Activated CD8-positive, alpha-beta T cell treated with anti-CD3 and anti-CD28 coated beads, Interleukin-2, amount 10 ng/mL, durations not matched to agents 7 days and 5 days (primary cell): Measurements from ENCODE around the gene MRPS2. TPM values are rescaled to one million over a fixed set of nuclear protein-coding genes. Genes with fewer than 3 reads are reported as not detected.

Experiments used
- ATAC-seq: fragments of 150-1000 bp; cut with Tn5 transposase; one replicate; pipeline ENCODE4 v1.10.0; 2021; ENCODE audit warnings: moderate library complexity
- CTCF ChIA-PET: fragments of 350-600 bp; sonication (Branson Sonifier 250); formaldehyde crosslinking; loops from one replicate; lab custom pipeline; 2021; ENCODE audit warnings: antibody characterized with exemption; lab: Charles Lee
- POLR2A ChIA-PET: fragments of 350-600 bp; sonication (Branson Sonifier 250); formaldehyde crosslinking; loops from one replicate; lab custom pipeline; 2021; ENCODE audit warnings: antibody characterized with exemption; lab: Charles Lee
- DNase-seq: peaks from one replicate; pipeline ENCODE4 v3.0.0-alpha.2; 2020
- H3K27ac Mint-ChIP-seq: one replicate; pipeline ENCODE4 v1.8.0; 2021; ENCODE audit warnings: mild to moderate bottlenecking, mixed read lengths
- H3K27me3 Mint-ChIP-seq: one replicate; pipeline ENCODE4 v1.8.0; 2021; ENCODE audit warnings: low read depth, mixed read lengths
- H3K36me3 Mint-ChIP-seq: one replicate; pipeline ENCODE4 v1.8.0; 2021; ENCODE audit warnings: low read depth, mixed read lengths
- H3K4me1 Mint-ChIP-seq: one replicate; pipeline ENCODE4 v1.8.0; 2021; ENCODE audit warnings: low read depth, mixed read lengths
- H3K4me3 Mint-ChIP-seq: one replicate; pipeline ENCODE4 v1.8.0; 2021; ENCODE audit warnings: mild to moderate bottlenecking, mixed read lengths
- H3K9me3 Mint-ChIP-seq: one replicate; pipeline ENCODE4 v1.8.0; 2022; ENCODE audit warnings: mixed read lengths; ENCODE audit not compliant: insufficient read depth
- total RNA-seq, 2 experiments: library from RNA; stranded (reverse); gene quantifications; one replicate each; pipeline ENCODE4 v1.2.3, GENCODE V29; 2021

MRPS2 gene
- total RNA-seq, 2 experiments from 2014 or later = 28.4 to 32.9 TPM

DNA sequence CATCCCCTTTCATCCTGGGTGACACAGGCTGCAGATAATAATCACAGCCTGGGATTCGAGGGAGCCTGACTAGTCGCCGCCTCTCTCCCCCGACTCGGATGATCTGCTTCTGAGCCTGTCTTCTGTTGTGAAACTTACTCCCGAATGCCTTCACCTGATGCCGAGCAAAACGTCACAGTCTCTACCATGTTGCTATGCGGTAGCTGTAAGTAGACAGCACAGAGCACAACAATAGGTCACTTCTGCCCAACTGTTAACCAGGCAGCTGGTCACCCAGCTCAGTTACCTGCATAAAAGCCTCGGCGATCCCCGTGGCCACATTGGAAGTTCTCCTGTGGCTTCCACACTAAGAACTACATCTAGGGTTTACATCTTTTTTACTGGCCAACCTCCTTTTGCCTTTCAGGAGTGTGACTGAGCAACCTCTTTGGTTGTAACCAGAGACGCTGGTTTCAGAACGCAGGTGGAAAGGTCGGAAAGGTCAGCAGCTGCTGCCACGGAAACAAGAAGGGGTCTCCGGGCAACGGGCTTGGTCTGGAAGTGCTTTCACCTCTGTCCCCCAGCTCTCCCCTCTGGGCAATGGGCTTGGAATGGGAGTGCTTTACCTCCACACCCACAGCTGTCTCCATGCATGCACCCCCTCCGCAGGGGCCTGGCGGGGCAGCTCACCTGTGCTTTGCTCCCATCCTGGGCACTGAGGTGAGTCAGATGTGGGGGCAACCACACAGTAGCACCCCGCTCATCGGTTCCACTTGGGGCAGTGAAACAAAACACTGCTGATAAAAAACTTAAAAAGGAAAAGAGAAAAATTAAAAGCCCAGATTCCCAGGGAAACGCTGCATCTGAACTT, 28.5 kb upstream of the MRPS2 start:
- POLR2A ChIA-PET = no interaction called here
- CTCF ChIA-PET = no interaction called here
- Mint-ChIP-seq H3K9me3 (no peaks in the 10 kb centered on the region), H3K27me3 (peaks cover 9% of the 10 kb centered on the region), H3K36me3 (no peaks in the 10 kb centered on the region), H3K27ac (no peak overlapping the region), H3K4me1 (peaks cover 3% of the 10 kb centered on the region), H3K4me3 (no peak overlapping the region)
- ATAC-seq (no peak), DNase-seq (no peak)

GRCh38 chr9:135473972-135474543, 26.4 kb upstream of the MRPS2 start:
- H3K4me1 Mint-ChIP-seq = peaks cover 5% of the 10 kb centered on the region
- H3K9me3 Mint-ChIP-seq = no peaks in the 10 kb centered on the region
- DNase-seq (no peak), ATAC-seq (no peak)
- ChIA-PET CTCF (no interaction called here), POLR2A (no interaction called here)
- H3K36me3 Mint-ChIP-seq = peaks cover 2% of the 10 kb centered on the region
- no peak overlapping the region for H3K4me3 Mint-ChIP-seq
- H3K27me3 Mint-ChIP-seq = peaks cover 19% of the 10 kb centered on the region
- no peak overlapping the region for H3K27ac Mint-ChIP-seq

- ChIA-PET CTCF (no interaction called here), POLR2A (no interaction called here)
- peaks cover 3% of the 10 kb centered on the region for H3K4me1 Mint-ChIP-seq
Measured at GRCh38 chr9:135474915-135475314, 25.6 kb upstream of the MRPS2 start.

GRCh38 chr9:135476561-135477355, 23.7 kb upstream of the MRPS2 start:
- ATAC-seq = no peak
- POLR2A ChIA-PET = no interaction called here
- Mint-ChIP-seq H3K9me3 (no peaks in the 10 kb centered on the region), H3K4me3 (no peak overlapping the region), H3K36me3 (peaks cover 2% of the 10 kb centered on the region), H3K27me3 (peaks cover 22% of the 10 kb centered on the region), H3K4me1 (peaks cover 3% of the 10 kb centered on the region), H3K27ac (no peak overlapping the region)
- CTCF ChIA-PET = no interaction called here
- DNase-seq = no peak

More at GRCh38 chr9:135474915-135475314, 25.6 kb upstream of the MRPS2 start:
- DNase-seq = no peak
- Mint-ChIP-seq H3K4me3 (no peak overlapping the region), H3K9me3 (no peaks in the 10 kb centered on the region), H3K27me3 (peaks cover 18% of the 10 kb centered on the region), H3K36me3 (peaks cover 2% of the 10 kb centered on the region), H3K27ac (no peak overlapping the region)
- ATAC-seq = no peak

- Mint-ChIP-seq H3K27ac (no peak overlapping the region), H3K4me1 (peaks cover 3% of the 10 kb centered on the region), H3K36me3 (peaks cover 2% of the 10 kb centered on the region), H3K9me3 (no peaks in the 10 kb centered on the region), H3K27me3 (peaks cover 32% of the 10 kb centered on the region), H3K4me3 (no peak overlapping the region)
- ATAC-seq = no peak
- ChIA-PET CTCF (no interaction called here), POLR2A (no interaction called here)
- DNase-seq = no peak
Measured at GRCh38 chr9:135478191-135478590, 22.3 kb upstream of the MRPS2 start.

- ATAC-seq (peak; percentile 21), DNase-seq (no peak)
- Mint-ChIP-seq H3K4me1 (peaks cover 3% of the 10 kb centered on the region), H3K9me3 (no peaks in the 10 kb centered on the region), H3K27me3 (peaks cover 34% of the 10 kb centered on the region), H3K36me3 (peaks cover 2% of the 10 kb centered on the region), H3K4me3 (peak overlapping the region; percentile 68), H3K27ac (no peak overlapping the region)
- ChIA-PET CTCF (no interaction called here), POLR2A (no interaction called here)
Measured at GRCh38 chr9:135478829-135479468, 21.5 kb upstream of the MRPS2 start.

DNA sequence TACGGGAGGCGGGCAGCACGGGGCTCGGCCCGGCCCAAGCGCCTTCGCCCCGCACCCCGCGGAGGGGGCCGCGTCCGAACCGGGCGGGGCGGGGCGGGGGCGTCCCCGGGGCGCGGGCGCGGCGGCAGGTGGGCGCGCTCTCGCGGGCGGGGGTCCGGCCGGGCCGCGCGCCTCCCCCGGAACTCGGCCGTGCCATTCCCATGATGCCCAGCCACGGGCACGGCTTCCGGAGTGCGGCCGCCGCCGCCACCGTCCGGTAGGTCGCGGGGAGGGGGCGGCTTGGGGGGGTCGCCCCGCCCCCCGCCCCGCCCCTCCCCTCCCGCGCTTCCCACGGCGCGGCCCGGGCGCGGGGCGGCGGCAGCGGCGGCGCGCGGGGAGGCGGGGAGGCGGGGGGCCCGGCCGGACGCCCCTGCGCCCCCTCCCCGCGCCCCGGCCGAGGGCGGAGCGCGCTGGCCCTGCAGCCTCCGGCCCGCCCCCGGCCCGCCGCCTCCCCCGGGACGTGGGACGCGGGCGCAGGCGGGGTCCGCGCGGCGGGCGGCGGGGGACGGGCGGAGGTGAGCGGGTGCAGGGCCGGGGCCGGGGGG, 20.9 kb upstream of the MRPS2 start, which contains the start of gene PPP1R26:
Gene PPP1R26 (plus strand): TSS at position 314 of the 584 bp plus-strand sequence. CDS start 4,729 bp downstream, outside the sequence.
- Mint-ChIP-seq H3K27me3 (peaks cover 34% of the 10 kb centered on the region), H3K9me3 (no peaks in the 10 kb centered on the region), H3K4me1 (peaks cover 3% of the 10 kb centered on the region), H3K36me3 (peaks cover 2% of the 10 kb centered on the region), H3K27ac (no peak within 1 kb of the TSS), H3K4me3 (peak within 1 kb of the TSS; percentile 68)
- ChIA-PET POLR2A (no interaction called here), CTCF (no interaction called here)
- DNase-seq (no peak), ATAC-seq (peak; percentile 9)

- Mint-ChIP-seq H3K36me3 (peaks cover 2% of the 10 kb centered on the region), H3K4me3 (no peak overlapping the region), H3K9me3 (no peaks in the 10 kb centered on the region), H3K4me1 (peaks cover 3% of the 10 kb centered on the region), H3K27ac (no peak overlapping the region), H3K27me3 (peaks cover 34% of the 10 kb centered on the region)
- ChIA-PET POLR2A (no interaction called here), CTCF (interaction anchor here (1.1 kb wide), 1 partner anchor 19 kb away, joined by 3 read pairs; no protein-coding TSS in a partner anchor)
- no peak for DNase-seq
- ATAC-seq = peak; percentile 35
Measured at GRCh38 chr9:135480071-135480939, 20.2 kb upstream of the MRPS2 start.

- ChIA-PET POLR2A (no interaction called here), CTCF (interaction anchor here (1.1 kb wide), 1 partner anchor 18 kb away, joined by 3 read pairs; no protein-coding TSS in a partner anchor)
- no peak overlapping the region for H3K27ac Mint-ChIP-seq
- DNase-seq = no peak
- H3K9me3 Mint-ChIP-seq = no peaks in the 10 kb centered on the region
- H3K27me3 Mint-ChIP-seq = peaks cover 34% of the 10 kb centered on the region
- ATAC-seq = no peak
- peaks cover 3% of the 10 kb centered on the region for H3K4me1 Mint-ChIP-seq
- H3K36me3 Mint-ChIP-seq = peaks cover 2% of the 10 kb centered on the region
- H3K4me3 Mint-ChIP-seq = no peak overlapping the region
Measured at GRCh38 chr9:135480940-135481310, 19.6 kb upstream of the MRPS2 start.

DNA sequence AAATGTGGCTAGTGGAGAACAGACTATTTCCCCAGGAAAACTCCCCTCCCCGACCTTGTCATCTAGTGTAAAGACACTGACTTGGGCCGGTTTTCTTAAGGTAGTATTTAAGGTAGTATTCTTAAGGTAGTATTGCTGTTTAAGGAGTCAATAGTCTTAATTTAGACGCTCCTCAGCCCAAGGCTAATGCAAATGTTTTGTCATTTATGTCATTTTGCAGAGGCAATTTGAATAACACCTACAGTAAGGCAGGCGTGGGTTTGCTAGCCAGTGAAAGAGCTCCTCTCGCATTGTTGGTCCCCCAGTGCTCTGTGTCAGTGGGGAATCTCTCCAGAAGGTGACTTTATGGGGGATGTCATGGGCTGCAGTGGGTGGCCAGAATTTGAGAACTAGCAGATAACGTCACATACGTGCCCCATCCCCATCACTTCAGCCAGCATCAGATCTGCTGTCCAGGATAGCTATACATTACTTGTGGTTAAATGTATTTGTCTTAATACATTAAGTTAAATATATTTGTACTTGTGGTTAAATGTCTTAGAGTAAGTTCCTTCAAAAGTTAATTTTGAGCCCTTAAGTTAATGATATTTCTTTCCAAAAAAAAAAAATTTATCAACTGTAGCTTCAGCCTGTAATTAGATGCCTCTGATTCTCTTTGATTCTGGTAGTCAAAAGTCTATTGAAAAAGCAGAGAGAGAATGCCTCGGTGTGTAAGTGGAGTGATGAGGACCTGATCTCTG, 18.3 kb upstream of the MRPS2 start:
- Mint-ChIP-seq H3K4me3 (no peak overlapping the region), H3K27ac (no peak overlapping the region), H3K27me3 (peaks cover 31% of the 10 kb centered on the region), H3K4me1 (peaks cover 3% of the 10 kb centered on the region), H3K36me3 (peaks cover 2% of the 10 kb centered on the region), H3K9me3 (no peaks in the 10 kb centered on the region)
- DNase-seq = no peak
- ATAC-seq = no peak
- ChIA-PET CTCF (interaction anchor here (1.1 kb wide), 1 partner anchor 11 kb away, joined by 3 read pairs; no protein-coding TSS in a partner anchor), POLR2A (no interaction called here)
